HUES64 (cell line): ENCODE data around the gene LEPR.

ENCODE experiments used
- H3K27ac ChIP-seq: 2 replicates; pipeline ENCODE4 v1.7.0; 2013; ENCODE audit warnings: low read depth, low read length, inconsistent platforms
- H3K27me3 ChIP-seq: 2 replicates; pipeline ENCODE4 v1.6.1; 2013; ENCODE audit warnings: mild to moderate bottlenecking, low read length; ENCODE audit not compliant: insufficient read depth
- H3K36me3 ChIP-seq: 2 replicates; pipeline ENCODE4 v1.6.1; 2013; ENCODE audit warnings: mild to moderate bottlenecking, low read length; ENCODE audit not compliant: insufficient read depth
- H3K4me1 ChIP-seq: 2 replicates; pipeline ENCODE4 v1.6.1; 2013; ENCODE audit warnings: mild to moderate bottlenecking, low read length, moderate library complexity; ENCODE audit not compliant: insufficient read depth
- H3K4me3 ChIP-seq: 2 replicates; pipeline ENCODE4 v1.5.1; 2013; ENCODE audit warnings: mild to moderate bottlenecking, low read length, moderate library complexity
- H3K9ac ChIP-seq: 2 replicates; pipeline ENCODE4 v1.6.1; 2013; ENCODE audit warnings: mild to moderate bottlenecking, low read depth, low read length
- H3K9me3 ChIP-seq: 2 replicates; pipeline ENCODE4 v1.6.1; 2013; ENCODE audit warnings: low read depth, low read length; ENCODE audit not compliant: insufficient read depth
- WGBS: fragments of 150-250, 120-280 bp; methylation state at CpG from one replicate; pipeline ENCODE4 v1.1.7; 2013; ENCODE audit warnings: missing lambda C conversion rate; 5-methylcytosine and 5-hydroxymethylcytosine counted together

The LEPR gene

DNA sequence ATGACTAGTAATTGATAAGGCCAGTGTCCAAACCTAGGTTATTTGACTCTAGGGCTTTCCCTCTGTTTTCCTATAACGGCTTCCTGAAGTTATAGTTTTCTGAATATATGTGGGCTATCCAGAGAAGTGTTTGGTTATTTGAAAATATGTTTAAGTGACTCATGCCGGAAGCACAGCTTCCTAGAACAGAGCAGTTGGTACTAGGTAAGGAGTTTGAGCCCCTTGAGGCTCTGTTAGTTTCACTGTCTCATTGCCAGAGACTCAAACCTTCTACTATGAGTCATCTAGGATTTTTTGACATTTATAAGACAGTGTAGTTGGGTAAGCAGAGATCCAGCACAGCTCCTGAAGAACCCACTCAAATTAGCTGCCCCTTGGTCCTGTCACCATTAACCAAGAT lies 27.1 kb upstream of the LEPR start:
- H3K4me3 ChIP-seq, result no peak overlapping the region
- no peaks in the 10 kb centered on the region for H3K9me3 ChIP-seq
- peaks cover 8% of the 10 kb centered on the region for H3K36me3 ChIP-seq
- no peak overlapping the region for H3K27ac ChIP-seq
- WGBS, result 95% methylated on average over 2 of the region's 2 CpGs
- H3K27me3 ChIP-seq, result no peaks in the 10 kb centered on the region
- no peak overlapping the region for H3K9ac ChIP-seq
- peaks cover 7% of the 10 kb centered on the region; the same call in 1 of the 2 replicates for H3K4me1 ChIP-seq

- WGBS, result 93% methylated on average over 1 of the region's 1 CpG
- Histone ChIP-seq H3K4me1 (peaks cover 7% of the 10 kb centered on the region; the same call in 1 of the 2 replicates), H3K27me3 (no peaks in the 10 kb centered on the region), H3K4me3 (no peak overlapping the region), H3K27ac (no peak overlapping the region), H3K9ac (no peak overlapping the region), H3K36me3 (peaks cover 8% of the 10 kb centered on the region), H3K9me3 (no peaks in the 10 kb centered on the region)
These were observed 26.5 kb upstream of the LEPR start for GRCh38 chr1:65393928-65394327.

DNA sequence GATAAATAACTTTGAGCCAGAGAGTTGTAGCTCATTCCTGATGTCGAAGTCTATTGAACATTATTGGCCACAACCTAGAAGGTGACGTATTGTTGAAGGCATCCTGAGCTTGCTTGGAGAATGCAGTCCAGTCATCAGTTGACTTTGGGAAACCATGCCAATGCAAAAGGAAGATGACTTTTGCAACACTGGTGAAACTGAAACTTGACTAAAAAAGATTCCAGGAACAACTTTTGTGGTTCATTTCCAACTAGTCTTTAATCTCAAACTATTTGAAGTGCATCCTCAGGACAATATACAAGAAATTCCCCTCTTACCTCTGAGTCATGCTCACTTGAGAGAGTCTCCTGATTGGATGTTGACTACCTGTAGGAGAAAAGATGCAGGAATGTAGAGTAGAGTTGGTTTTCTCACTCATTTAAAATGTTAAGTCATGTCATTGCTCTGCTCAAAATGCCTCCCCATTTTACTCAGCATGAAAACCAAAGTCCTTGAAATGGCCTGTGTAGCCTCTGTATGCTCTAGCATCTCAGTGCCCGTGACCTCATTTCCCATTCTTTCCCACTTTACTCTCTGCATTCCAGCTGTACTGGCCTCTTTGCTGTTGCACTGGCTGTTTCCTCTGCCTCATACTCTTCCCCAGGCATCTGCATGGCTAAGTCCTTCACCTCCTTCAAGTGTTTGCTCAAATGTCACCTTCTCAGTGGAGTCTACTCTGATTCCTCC lies 24.4 kb upstream of the LEPR start:
- Histone ChIP-seq H3K27ac (no peak overlapping the region), H3K36me3 (peaks cover 8% of the 10 kb centered on the region; the same call in 1 of the 2 replicates), H3K27me3 (no peaks in the 10 kb centered on the region), H3K9ac (no peak overlapping the region), H3K4me3 (no peak overlapping the region), H3K9me3 (no peaks in the 10 kb centered on the region), H3K4me1 (peaks cover 7% of the 10 kb centered on the region; the same call in 1 of the 2 replicates)
- 91% methylated on average over 3 of the region's 3 CpGs for WGBS

- Histone ChIP-seq H3K9ac (no peak overlapping the region), H3K4me3 (no peak overlapping the region), H3K27ac (no peak overlapping the region), H3K4me1 (peaks cover 7% of the 10 kb centered on the region; the same call in 1 of the 2 replicates), H3K9me3 (no peaks in the 10 kb centered on the region), H3K36me3 (peaks cover 11% of the 10 kb centered on the region; the same call in 1 of the 2 replicates), H3K27me3 (no peaks in the 10 kb centered on the region)
- WGBS, result no CpG with 5 or more reads among the region's 1 CpG
These were observed 22.4 kb upstream of the LEPR start for GRCh38 chr1:65398083-65398482.

- H3K27ac ChIP-seq, result no peak overlapping the region
- WGBS, result no CpG with 5 or more reads among the region's 1 CpG
- H3K4me1 ChIP-seq, result peaks cover 7% of the 10 kb centered on the region; the same call in 1 of the 2 replicates
- H3K9ac ChIP-seq, result no peak overlapping the region
- no peak overlapping the region for H3K4me3 ChIP-seq
- no peaks in the 10 kb centered on the region for H3K27me3 ChIP-seq
- no peaks in the 10 kb centered on the region for H3K9me3 ChIP-seq
- peaks cover 11% of the 10 kb centered on the region; the same call in 1 of the 2 replicates for H3K36me3 ChIP-seq
These were observed 21.5 kb upstream of the LEPR start for GRCh38 chr1:65399003-65399402.

GRCh38 chr1:65401612-65402011 lies 18.9 kb upstream of the LEPR start:
- no peak overlapping the region for H3K9ac ChIP-seq
- H3K36me3 ChIP-seq, result 0 out of 2 replicates have a peak, but pooled peaks cover 3% of the 10 kb centered on the region
- H3K4me3 ChIP-seq, result no peak overlapping the region
- WGBS, result 96% methylated on average over 3 of the region's 3 CpGs
- H3K4me1 ChIP-seq, result no peaks in the 10 kb centered on the region
- no peaks in the 10 kb centered on the region for H3K27me3 ChIP-seq
- H3K9me3 ChIP-seq, result no peaks in the 10 kb centered on the region
- H3K27ac ChIP-seq, result no peak overlapping the region

DNA sequence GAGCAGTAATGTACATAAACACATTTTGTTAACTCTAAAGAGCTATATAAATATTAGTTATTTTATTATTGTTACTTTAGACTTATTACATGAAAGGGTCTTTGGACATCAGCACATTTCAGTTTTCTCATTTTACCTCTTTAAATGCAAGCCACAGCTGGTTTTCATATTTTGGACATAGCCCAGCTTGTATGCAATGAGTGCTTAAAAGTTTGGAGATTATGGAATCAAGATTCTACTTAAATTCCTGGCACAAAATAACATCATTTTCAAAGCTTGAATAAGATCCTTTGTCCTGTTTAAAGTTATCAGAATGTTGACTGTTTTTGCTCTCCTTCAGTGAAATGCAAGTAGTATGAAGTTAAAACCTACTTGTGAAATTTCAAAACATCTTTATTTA lies 15.5 kb upstream of the LEPR start:
- H3K27ac ChIP-seq, result no peak overlapping the region
- H3K9me3 ChIP-seq, result no peaks in the 10 kb centered on the region
- peaks cover 5% of the 10 kb centered on the region; the same call in 1 of the 2 replicates for H3K36me3 ChIP-seq
- H3K27me3 ChIP-seq, result no peaks in the 10 kb centered on the region
- H3K9ac ChIP-seq, result no peak overlapping the region
- H3K4me3 ChIP-seq, result no peak overlapping the region
- H3K4me1 ChIP-seq, result peaks cover 12% of the 10 kb centered on the region

DNA sequence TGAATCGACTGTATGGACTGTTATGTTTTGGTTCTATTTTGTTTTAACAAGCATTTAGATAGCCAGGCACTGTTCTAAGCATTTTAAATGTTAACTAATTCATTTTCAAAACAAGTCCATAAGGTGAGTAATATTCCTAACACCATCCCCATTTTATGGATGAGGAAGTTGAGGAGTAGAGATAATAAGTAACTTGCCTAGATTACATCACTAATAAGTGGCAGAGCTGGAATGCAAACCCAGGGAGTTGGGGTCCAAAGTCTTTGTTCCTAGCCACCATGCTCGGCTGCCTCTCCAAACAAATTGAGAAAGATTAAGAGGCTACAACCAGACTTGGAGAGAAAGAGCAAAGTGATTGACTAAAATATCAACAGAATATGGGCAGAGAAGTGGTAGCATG lies 12.6 kb upstream of the LEPR start:
- H3K36me3 ChIP-seq, result peaks cover 2% of the 10 kb centered on the region; the same call in 1 of the 2 replicates
- no peak overlapping the region for H3K9ac ChIP-seq
- H3K4me3 ChIP-seq, result no peak overlapping the region
- peaks cover 22% of the 10 kb centered on the region for H3K4me1 ChIP-seq
- no peaks in the 10 kb centered on the region for H3K27me3 ChIP-seq
- no peak overlapping the region for H3K27ac ChIP-seq
- 92% methylated on average over 2 of the region's 2 CpGs for WGBS
- H3K9me3 ChIP-seq, result no peaks in the 10 kb centered on the region

GRCh38 chr1:65409314-65409713 lies 11.2 kb upstream of the LEPR start:
- H3K27me3 ChIP-seq, result no peaks in the 10 kb centered on the region
- peak overlapping the region; percentile 20; the same call in 1 of the 2 replicates for H3K27ac ChIP-seq
- peaks cover 22% of the 10 kb centered on the region for H3K4me1 ChIP-seq
- no CpG with 5 or more reads among the region's 1 CpG for WGBS
- peaks cover 2% of the 10 kb centered on the region; the same call in 1 of the 2 replicates for H3K36me3 ChIP-seq
- H3K9me3 ChIP-seq, result no peaks in the 10 kb centered on the region
- no peak overlapping the region for H3K4me3 ChIP-seq
- no peak overlapping the region for H3K9ac ChIP-seq

GRCh38 chr1:65409816-65410326 lies 10.6 kb upstream of the LEPR start:
- Histone ChIP-seq H3K9ac (no peak overlapping the region), H3K36me3 (peaks cover 2% of the 10 kb centered on the region; the same call in 1 of the 2 replicates), H3K4me1 (peaks cover 22% of the 10 kb centered on the region), H3K27ac (peak overlapping the region; percentile 20; the same call in 1 of the 2 replicates), H3K27me3 (no peaks in the 10 kb centered on the region), H3K4me3 (no peak overlapping the region), H3K9me3 (no peaks in the 10 kb centered on the region)
- 83% methylated on average over 3 of the region's 4 CpGs for WGBS

DNA sequence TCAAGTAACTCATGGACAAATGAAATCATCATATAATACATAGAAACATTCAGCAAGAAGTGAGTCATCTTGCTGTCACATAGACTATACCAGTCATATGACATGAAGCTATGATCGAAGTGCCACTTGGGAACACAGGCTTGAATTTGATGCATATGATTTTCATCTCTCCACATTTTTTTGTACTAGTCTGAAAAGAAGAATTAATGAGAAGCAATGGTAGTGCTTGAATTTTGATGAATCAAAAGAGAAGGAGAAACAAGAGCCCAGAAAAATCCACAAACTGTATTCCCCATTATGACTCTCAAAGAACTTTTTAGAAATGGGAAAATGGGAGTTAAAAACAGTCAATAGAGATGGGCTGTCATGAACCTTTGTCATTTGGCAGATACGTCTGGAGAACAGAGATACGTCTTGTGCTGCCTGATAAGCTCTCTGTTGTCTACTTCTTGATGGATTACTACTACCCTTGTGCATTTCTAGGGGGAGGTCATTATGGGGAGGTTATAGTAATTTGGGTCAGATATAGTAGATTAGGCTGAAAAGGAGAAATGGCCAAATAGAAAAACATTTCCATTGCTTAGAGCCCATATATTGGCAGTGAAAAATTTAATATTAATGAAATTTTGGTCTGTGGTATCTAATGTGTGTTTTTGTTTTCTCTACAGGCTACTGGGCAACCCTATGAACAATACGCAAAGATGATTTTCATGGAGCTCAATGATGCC lies 8.0 kb upstream of the LEPR start:
- no peak overlapping the region for H3K4me3 ChIP-seq
- peaks cover 2% of the 10 kb centered on the region; the same call in 1 of the 2 replicates for H3K36me3 ChIP-seq
- H3K9me3 ChIP-seq, result no peaks in the 10 kb centered on the region
- no peak overlapping the region for H3K9ac ChIP-seq
- no peaks in the 10 kb centered on the region for H3K27me3 ChIP-seq
- peaks cover 30% of the 10 kb centered on the region for H3K4me1 ChIP-seq
- WGBS, result 93% methylated on average over 4 of the region's 4 CpGs
- no peak overlapping the region for H3K27ac ChIP-seq
